H1 (cell line): Measurements from ENCODE around the gene SLC7A5.

Experiments
- CBX5 ChIP-seq: fragments of 300-800, 300-1000 bp; sonication (generic); IDR thresholded peaks from 2 replicates; pipeline ENCODE4 v1.7.1; 2016; ENCODE audit warnings: antibody characterized with exemption, low read length, low read depth
- CTBP2 ChIP-seq: IDR thresholded peaks from 2 replicates; pipeline ENCODE4 v1.7.0; 2011; ENCODE audit warnings: borderline replicate concordance, mild to moderate bottlenecking, moderate library complexity, mixed read lengths, low read length; ENCODE audit not compliant: insufficient read depth, insufficient read length
- POLR2A ChIP-seq, 2 experiments: IDR thresholded peaks; 1 replicate in 1 of 2; 2 replicates in 1 of 2; pipeline ENCODE4 v1.6.1; 2011; ENCODE audit warnings: low read depth in 2 of 2, low read length in 2 of 2, mild to moderate bottlenecking in 2 of 2; ENCODE audit errors: control extremely low read depth in 1 of 2
- TAF1 ChIP-seq: IDR thresholded peaks from 2 replicates; pipeline ENCODE4 v1.6.1; 2011; ENCODE audit warnings: mild to moderate bottlenecking, low read depth, low read length
- TF ChIP-seq, protein P1 (sequence below), 3 experiments: IDR thresholded peaks; 1 replicate in 2 of 3; 2 replicates in 1 of 3; pipeline versions ENCODE4 v1.5.1 to v1.6.1; 2011; ENCODE audit warnings: low read length in 3 of 3, mild to moderate bottlenecking in 3 of 3, inconsistent platforms in 2 of 3, low read depth in 1 of 3, moderate library complexity in 1 of 3; ENCODE audit not compliant: insufficient read depth in 1 of 3; ENCODE audit errors: control extremely low read depth in 1 of 3

DNA sequence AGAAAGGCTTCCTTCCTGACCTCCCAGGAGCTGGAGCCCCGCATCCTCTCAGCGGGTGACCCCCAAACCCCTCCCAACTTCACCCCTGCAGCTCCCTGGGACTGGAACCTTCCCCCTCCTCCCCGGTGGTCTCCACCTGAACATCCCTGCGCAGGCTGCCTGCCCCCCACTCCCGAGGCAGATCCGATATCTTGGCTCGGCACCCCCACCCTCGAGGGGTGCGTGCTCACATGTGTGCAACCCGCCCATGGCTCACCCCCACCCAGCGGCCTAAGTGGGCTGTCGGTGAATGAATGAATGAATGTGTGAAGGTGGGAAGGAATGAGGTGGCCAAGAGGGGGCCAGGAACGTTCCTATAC lies 39.7 kb downstream of the SLC7A5 start:
- TF ChIP-seq, protein P1, sequence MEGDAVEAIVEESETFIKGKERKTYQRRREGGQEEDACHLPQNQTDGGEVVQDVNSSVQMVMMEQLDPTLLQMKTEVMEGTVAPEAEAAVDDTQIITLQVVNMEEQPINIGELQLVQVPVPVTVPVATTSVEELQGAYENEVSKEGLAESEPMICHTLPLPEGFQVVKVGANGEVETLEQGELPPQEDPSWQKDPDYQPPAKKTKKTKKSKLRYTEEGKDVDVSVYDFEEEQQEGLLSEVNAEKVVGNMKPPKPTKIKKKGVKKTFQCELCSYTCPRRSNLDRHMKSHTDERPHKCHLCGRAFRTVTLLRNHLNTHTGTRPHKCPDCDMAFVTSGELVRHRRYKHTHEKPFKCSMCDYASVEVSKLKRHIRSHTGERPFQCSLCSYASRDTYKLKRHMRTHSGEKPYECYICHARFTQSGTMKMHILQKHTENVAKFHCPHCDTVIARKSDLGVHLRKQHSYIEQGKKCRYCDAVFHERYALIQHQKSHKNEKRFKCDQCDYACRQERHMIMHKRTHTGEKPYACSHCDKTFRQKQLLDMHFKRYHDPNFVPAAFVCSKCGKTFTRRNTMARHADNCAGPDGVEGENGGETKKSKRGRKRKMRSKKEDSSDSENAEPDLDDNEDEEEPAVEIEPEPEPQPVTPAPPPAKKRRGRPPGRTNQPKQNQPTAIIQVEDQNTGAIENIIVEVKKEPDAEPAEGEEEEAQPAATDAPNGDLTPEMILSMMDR (IDR thresholded peaks at IDR 0.05; ENCODE audit: control extremely low read depth in 1 of 3, insufficient read depth in 1 of 3, low read depth in 1 of 3, low read length in 3 of 3): no peak
- TF ChIP-seq CBX5 (no peak), TAF1 (no peak), POLR2A (IDR thresholded peaks at IDR 0.05; ENCODE audit: control extremely low read depth in 1 of 2, low read depth in 2 of 2, low read length in 2 of 2) (no peak), CTBP2 (no peak)
